ENCODE results near the gene C1QTNF1. TPM values are rescaled to one million over a fixed set of nuclear protein-coding genes. Genes with fewer than 3 reads are reported as not detected.

The C1QTNF1 gene
- polyA plus RNA-seq, 1 donor, result 3.1 TPM

DNA sequence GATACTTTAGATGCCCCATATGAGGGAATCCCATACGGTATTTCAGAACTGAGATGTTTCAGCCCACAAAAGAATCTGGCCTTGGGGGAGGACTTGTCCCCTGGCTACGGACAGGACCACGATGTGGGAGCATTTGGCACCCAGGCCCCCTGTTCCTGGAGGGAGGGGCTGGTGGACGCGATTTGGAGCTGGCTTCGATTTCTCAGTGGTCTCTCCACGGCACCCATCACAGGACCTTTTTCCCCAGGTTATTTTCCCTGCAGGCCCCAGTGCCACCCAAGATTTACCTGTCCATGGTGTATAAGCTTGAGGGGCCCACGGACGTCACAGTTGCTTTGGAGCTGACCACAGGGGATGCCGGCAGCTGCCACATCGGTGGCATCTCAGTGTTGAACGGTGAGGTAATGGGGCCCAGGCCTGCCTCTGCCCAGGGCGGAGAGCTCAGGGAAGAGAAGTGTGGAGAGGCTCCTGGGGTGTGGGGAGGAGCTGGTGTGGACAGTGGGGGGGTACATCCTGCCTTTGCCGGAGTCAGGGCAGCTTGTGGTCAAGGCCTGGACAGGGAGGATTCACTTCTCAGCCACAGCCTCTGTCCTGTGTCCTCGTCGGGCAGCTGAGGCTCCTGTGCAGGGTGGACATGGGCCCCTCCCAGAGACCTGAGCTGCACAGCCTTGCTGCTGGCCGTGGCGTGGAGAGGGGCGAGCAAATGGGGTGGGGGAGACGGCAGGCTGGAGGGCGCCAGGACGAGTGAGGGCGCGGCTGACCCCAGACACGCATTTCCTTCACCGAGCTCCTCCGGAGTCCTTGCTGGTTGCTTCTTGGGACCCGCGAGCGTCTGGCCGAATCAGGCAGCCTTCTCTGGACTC lies 60.6 kb downstream of the C1QTNF1 start:
- H3K36me3 ChIP-seq (ENCODE audit: control insufficient read depth, insufficient read depth, low read length), result peaks cover 67% of the 10 kb centered on the region
- no CpG with 5 or more reads among the region's 31 CpGs for WGBS (ENCODE audit: insufficient coverage, low lambda C conversion rate)
- H3K9me3 ChIP-seq (ENCODE audit: control insufficient read depth, low read depth, low read length), result no peaks in the 10 kb centered on the region

DNA sequence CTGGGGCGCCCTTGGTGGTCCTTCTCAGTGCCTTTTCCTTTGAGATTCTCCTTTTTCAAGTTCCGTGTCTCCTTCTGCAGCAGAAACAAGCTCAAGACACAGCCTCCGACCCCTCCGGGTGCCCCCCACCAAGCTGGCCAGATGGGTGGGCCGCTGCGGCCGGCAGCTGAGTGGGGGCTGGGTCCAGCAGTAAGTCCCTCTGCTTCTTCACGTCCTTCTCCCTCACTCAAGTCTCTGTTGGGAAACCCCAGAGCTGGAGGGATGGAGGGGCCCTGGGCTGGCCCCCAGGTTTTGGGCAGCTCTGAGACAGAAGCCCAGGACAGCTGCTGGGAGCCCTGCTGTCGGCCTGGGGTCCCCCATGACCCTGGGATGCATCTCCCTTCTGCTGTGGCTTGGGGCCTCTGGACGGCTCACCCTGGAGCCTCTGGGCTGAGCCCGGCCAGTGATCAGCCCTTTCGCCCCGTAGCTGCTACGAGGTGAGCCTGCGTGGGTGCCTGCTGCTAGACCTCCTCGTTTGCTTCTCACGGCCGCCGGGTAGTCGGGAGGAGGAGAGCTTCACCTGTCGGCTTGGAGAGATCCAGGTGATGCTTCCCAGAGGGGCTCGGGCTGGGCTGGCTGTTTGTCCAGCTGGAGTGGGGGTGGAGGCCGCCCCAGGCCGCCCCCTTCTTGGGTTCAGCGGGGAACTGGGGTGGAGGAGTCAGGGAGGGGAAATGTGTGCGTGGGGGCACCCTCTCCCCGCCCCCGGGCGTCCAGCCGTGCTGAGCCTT lies 61.4 kb downstream of the C1QTNF1 start:
- Histone ChIP-seq H3K36me3 (ENCODE audit: control insufficient read depth, insufficient read depth, low read length) (peaks cover 59% of the 10 kb centered on the region), H3K4me3 (ENCODE audit: low read length) (no peak overlapping the region), H3K4me1 (ENCODE audit: control insufficient read depth, insufficient read depth, low read length) (no peaks in the 10 kb centered on the region), H3K9me3 (ENCODE audit: control insufficient read depth, low read depth, low read length) (no peaks in the 10 kb centered on the region), H3K27ac (ENCODE audit: low read length) (no peak overlapping the region), H3K27me3 (ENCODE audit: control insufficient read depth, insufficient read depth, low read length) (no peaks in the 10 kb centered on the region)
- no peak for DNase-seq
- no CpG with 5 or more reads among the region's 30 CpGs for WGBS (ENCODE audit: insufficient coverage, low lambda C conversion rate)

More for the DNA sequence above, 60.6 kb downstream of the C1QTNF1 start:
- H3K27me3 ChIP-seq (ENCODE audit: control insufficient read depth, insufficient read depth, low read length), result no peaks in the 10 kb centered on the region
- no peaks in the 10 kb centered on the region for H3K4me1 ChIP-seq (ENCODE audit: control insufficient read depth, insufficient read depth, low read length)
- no peak for DNase-seq
- no peak overlapping the region for H3K27ac ChIP-seq (ENCODE audit: low read length)
- no peak overlapping the region for H3K4me3 ChIP-seq (ENCODE audit: low read length)

DNA sequence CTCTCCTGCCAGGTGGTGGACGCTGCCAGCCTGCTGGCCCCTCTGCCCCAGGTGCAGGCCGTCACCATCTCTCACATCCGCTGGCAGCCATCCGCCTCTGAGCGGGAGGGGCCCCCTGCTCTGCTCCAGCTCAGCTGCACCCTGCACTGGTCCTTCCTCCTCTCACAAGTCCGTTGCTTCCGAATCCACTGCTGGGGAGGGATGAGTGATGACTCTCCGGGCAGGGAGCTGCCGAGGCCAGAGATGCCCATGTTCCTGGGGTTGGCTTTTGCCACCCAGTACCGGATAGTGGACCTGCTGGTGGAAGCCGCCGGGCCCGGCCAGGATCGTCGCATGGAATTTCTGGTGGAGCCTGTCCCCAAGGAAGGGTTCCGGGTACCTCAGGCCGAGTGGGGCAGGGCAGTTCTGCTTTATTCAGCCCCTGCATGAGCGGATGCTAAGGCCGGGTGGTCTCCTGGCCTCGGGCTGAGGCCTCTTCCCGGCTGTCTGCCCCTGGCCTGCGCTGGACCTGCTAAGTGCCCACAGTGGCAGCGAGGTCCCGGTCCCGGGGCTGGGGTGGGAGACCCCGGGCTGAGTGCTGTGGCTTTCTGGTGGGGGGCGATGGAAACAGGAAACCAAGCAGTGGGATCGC lies 62.1 kb downstream of the C1QTNF1 start:
- no peak overlapping the region for H3K4me3 ChIP-seq (ENCODE audit: low read length)
- H3K36me3 ChIP-seq (ENCODE audit: control insufficient read depth, insufficient read depth, low read length), result peaks cover 53% of the 10 kb centered on the region
- H3K9me3 ChIP-seq (ENCODE audit: control insufficient read depth, low read depth, low read length), result no peaks in the 10 kb centered on the region
- no peaks in the 10 kb centered on the region for H3K27me3 ChIP-seq (ENCODE audit: control insufficient read depth, insufficient read depth, low read length)
- no peaks in the 10 kb centered on the region for H3K4me1 ChIP-seq (ENCODE audit: control insufficient read depth, insufficient read depth, low read length)
- H3K27ac ChIP-seq (ENCODE audit: low read length), result no peak overlapping the region
- no peak for DNase-seq
- WGBS (ENCODE audit: insufficient coverage, low lambda C conversion rate), result no CpG with 5 or more reads among the region's 28 CpGs

DNA sequence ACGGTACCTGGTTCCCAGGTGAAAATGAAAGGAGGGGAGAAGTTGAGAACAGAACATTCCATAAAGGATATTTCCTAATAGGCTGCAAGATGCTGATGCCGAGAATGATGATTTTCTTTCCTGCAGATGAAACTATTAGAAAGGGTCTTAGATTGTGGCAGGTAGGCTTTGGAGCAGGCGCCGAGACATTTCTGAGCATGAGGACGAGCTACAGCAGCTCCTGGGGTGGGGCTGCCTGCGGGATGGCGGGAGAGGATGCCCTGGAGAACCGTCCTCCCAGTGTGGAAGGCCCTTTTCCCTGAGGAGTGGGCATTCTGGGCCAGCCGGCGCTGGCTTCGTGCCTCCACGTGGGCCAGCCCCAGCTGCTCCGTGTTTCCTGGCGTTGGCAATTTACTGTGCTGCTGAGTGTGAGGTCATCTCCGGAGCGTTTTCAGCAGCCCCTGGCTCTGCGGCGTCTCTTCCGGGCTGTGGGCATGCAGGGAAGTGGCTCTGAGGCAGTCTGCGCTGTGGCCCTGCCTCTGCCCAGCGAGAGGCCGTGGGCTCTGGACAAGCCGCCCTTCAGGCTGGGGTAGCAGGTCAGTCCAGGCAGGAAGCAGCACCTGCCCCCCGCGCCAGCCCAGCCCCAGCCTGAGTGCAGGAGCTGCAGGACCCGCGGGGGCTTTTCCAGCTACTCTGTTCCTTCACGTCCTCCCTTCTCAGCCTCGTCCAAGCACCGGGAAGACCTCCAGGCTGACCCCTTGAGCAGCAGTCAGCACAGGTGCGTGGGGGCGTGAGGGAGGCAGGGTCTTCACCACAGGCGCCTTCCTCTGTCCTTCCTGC lies 62.8 kb downstream of the C1QTNF1 start:
- Histone ChIP-seq H3K4me3 (ENCODE audit: low read length) (no peak overlapping the region), H3K36me3 (ENCODE audit: control insufficient read depth, insufficient read depth, low read length) (peaks cover 50% of the 10 kb centered on the region), H3K27me3 (ENCODE audit: control insufficient read depth, insufficient read depth, low read length) (no peaks in the 10 kb centered on the region), H3K27ac (ENCODE audit: low read length) (no peak overlapping the region), H3K4me1 (ENCODE audit: control insufficient read depth, insufficient read depth, low read length) (no peaks in the 10 kb centered on the region), H3K9me3 (ENCODE audit: control insufficient read depth, low read depth, low read length) (no peaks in the 10 kb centered on the region)
- no peak for DNase-seq
- WGBS (ENCODE audit: insufficient coverage, low lambda C conversion rate), result no CpG with 5 or more reads among the region's 33 CpGs

DNA sequence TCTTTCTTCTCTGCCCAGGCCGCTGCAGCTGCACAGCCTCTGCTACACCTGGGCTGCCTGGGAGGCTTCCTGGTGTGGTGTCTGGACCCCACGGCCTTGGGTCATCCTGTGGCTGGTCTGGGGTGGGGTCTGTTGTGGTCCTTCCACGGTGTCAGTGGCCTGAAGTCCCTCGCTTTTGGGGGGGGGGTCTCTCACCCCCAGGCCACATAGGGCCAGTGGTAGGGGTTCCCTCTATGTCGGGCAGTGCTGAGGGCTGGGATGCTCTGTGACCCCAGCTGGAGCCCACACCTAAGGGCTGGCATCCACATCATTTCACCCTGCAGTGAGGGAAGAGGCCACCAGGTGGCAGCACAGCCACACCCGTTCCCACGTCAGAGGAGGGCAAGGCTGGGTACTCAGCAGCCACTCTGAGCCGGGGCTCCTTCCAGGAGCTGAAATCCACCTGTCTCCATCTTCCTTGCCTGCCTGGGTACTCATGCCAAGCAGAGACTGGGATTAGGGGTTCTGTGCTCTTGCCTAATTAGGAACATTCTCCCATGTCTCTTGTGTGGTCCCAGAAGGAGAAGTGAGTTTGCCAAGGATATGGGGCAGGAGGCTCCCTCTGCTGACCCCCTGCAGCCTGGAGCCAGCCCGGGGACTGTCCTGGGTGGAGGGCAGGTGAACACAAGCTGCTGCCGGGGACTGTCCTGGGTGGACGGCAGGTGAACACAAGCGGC lies 63.6 kb downstream of the C1QTNF1 start:
- WGBS (ENCODE audit: insufficient coverage, low lambda C conversion rate), result no CpG with 5 or more reads among the region's 12 CpGs
- Histone ChIP-seq H3K27me3 (ENCODE audit: control insufficient read depth, insufficient read depth, low read length) (no peaks in the 10 kb centered on the region), H3K9me3 (ENCODE audit: control insufficient read depth, low read depth, low read length) (no peaks in the 10 kb centered on the region), H3K36me3 (ENCODE audit: control insufficient read depth, insufficient read depth, low read length) (peaks cover 43% of the 10 kb centered on the region), H3K4me3 (ENCODE audit: low read length) (no peak overlapping the region), H3K4me1 (ENCODE audit: control insufficient read depth, insufficient read depth, low read length) (no peaks in the 10 kb centered on the region), H3K27ac (ENCODE audit: low read length) (no peak overlapping the region)
- peak in 1 of 2 donors; percentile 36 for DNase-seq

DNA sequence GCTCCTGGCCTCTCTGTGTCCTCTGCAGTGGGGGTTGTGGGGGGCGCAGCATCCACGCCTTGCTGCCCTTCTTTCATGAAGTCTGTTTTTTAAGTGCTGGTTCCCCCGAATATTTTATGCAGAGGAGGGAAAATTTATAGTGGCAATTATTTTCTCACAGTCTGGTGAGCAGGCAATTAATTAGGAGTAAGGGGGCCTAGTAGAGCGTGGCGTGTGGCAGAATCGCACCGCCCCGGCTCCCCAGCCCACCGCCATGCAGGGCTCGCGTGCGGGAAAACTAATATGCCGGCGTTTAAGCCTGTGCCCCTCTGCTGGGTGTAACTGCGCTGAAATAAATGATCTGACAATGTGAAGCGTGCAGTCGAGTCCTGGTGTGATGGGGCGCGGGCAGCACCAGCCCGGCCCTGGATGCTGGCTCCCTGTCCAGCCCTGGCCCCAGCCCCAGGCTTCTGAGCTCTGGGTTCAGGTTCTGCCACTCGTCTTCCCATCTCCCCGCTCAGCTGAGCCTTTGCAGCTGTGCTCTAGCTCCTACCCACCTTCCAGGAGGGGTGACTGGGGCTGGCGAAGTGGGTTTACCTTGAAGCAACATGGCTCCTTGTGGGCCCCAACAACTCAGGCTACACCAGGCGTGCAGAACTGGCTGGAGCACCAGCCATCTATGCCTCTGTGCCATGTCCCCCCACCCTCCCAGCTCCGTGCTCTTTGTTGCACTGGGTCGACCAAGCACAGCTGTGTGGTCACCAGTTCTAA lies 64.5 kb downstream of the C1QTNF1 start:
- H3K36me3 ChIP-seq (ENCODE audit: control insufficient read depth, insufficient read depth, low read length), result peaks cover 35% of the 10 kb centered on the region

DNA sequence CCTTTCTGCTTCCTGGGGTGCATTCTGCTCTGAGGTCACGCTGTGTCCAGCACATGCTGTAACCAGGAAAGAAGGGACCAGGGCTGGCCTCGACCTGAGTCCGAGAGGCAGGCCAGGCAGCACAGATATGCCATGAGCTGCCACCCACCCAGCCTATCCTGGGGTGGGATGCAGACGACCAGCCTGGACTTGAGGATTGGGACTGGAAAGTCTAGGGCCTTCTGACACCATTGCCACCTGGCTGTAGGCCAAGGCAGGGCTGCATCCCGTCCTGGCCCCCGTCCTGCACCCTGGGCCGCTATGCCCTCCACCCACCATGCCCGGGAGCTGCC lies 65.0 kb downstream of the C1QTNF1 start:
- DNase-seq, result no peak
- peaks cover 30% of the 10 kb centered on the region for H3K36me3 ChIP-seq (ENCODE audit: control insufficient read depth, insufficient read depth, low read length)
- H3K27ac ChIP-seq (ENCODE audit: low read length), result no peak overlapping the region
- H3K9me3 ChIP-seq (ENCODE audit: control insufficient read depth, low read depth, low read length), result no peaks in the 10 kb centered on the region
- WGBS (ENCODE audit: insufficient coverage, low lambda C conversion rate), result no CpG with 5 or more reads among the region's 8 CpGs
- no peaks in the 10 kb centered on the region for H3K4me1 ChIP-seq (ENCODE audit: control insufficient read depth, insufficient read depth, low read length)
- H3K27me3 ChIP-seq (ENCODE audit: control insufficient read depth, insufficient read depth, low read length), result peaks cover 7% of the 10 kb centered on the region
- H3K4me3 ChIP-seq (ENCODE audit: low read length), result no peak overlapping the region

More for the DNA sequence above, 64.5 kb downstream of the C1QTNF1 start:
- no peak overlapping the region for H3K27ac ChIP-seq (ENCODE audit: low read length)
- H3K27me3 ChIP-seq (ENCODE audit: control insufficient read depth, insufficient read depth, low read length), result peaks cover 3% of the 10 kb centered on the region
- H3K4me1 ChIP-seq (ENCODE audit: control insufficient read depth, insufficient read depth, low read length), result no peaks in the 10 kb centered on the region
- no peak overlapping the region for H3K4me3 ChIP-seq (ENCODE audit: low read length)
- no peak for DNase-seq
- no peaks in the 10 kb centered on the region for H3K9me3 ChIP-seq (ENCODE audit: control insufficient read depth, low read depth, low read length)
- no CpG with 5 or more reads among the region's 26 CpGs for WGBS (ENCODE audit: insufficient coverage, low lambda C conversion rate)

DNA sequence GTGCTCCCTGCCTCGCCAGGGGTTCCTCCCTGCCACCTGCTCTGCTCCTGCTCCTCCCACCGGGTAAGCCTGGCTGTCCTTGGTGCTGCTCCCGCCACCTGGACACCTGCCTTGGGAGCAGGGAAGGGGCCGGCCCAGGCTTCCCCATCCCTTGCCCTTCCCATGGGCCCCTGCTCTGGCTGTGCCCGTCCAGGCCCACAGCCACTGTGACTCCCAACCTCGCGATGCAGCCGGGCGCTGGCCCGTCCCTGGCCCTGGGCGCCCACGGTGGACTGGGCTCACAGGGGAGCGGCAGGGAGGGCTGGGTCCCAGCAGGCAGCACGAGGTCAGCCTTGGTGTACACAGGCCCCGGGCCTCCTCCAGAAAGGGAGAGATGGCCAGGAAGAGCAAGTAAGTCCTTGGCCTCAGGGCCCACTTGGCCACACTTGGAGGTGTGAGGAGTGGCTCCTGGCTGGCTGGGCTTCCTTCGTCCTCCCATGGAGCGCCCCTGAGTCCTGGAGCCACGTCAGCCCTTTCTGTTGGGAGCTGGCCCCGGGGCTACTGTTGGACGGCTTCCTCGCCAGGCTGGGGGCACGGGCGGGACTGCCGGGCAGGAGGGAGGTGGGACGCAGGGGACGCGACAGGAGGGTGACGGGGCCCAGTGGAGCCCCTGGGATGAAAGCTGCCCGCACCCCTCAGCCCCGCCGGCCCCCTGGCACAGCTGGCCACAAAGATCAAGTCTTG lies 65.9 kb downstream of the C1QTNF1 start:
- peaks cover 21% of the 10 kb centered on the region for H3K36me3 ChIP-seq (ENCODE audit: control insufficient read depth, insufficient read depth, low read length)
- DNase-seq, result no peak
- H3K4me3 ChIP-seq (ENCODE audit: low read length), result no peak overlapping the region
- H3K9me3 ChIP-seq (ENCODE audit: control insufficient read depth, low read depth, low read length), result no peaks in the 10 kb centered on the region
- peaks cover 14% of the 10 kb centered on the region for H3K27me3 ChIP-seq (ENCODE audit: control insufficient read depth, insufficient read depth, low read length)
- no CpG with 5 or more reads among the region's 31 CpGs for WGBS (ENCODE audit: insufficient coverage, low lambda C conversion rate)
- H3K4me1 ChIP-seq (ENCODE audit: control insufficient read depth, insufficient read depth, low read length), result no peaks in the 10 kb centered on the region
- no peak overlapping the region for H3K27ac ChIP-seq (ENCODE audit: low read length)
